Measurements from ENCODE around the gene RASGRP1. TPM values are rescaled to one million over a fixed set of nuclear protein-coding genes. Genes with fewer than 3 reads are reported as not detected.

The RASGRP1 gene
- polyA plus RNA-seq, 1 of the 3 experiments (the other 2 are of a cell fraction): 0.03 TPM

DNA sequence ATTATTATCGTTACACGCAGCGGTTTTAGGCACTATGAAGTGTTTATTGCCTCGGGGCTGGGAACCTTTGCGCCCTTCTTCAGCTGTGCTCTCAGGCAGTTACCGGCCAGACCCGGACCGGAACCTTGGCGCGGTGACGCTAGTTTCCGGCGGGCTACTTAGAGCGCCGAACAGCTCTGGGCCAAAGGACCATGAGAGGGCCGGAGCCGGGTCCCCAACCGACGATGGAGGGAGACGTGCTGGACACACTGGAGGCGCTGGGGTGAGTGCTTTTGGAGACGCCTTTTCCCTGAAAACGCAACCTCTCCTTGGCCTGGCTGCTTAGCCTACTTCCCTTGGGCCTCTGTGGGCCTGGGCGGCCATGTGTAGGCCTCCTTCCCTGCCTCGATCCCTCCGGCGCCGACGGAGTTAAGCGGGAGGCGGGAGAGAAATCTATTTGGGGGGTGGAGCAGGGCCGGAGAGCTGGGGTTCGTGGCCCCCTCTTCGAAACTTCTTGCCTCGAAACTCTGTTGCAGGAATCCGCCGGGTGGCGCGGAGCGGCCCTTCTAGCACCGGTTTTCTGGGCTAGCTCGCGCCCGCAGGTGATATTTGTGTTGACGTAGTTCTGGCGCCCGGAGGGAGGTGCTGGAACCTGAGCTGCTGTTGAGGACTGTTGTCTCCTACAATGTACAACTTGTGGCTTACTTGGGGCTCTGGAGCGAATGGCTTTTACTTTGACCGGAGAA is 110.5 kb downstream of the RASGRP1 start, which contains the start of gene FAM98B (continued):
- TF ChIP-seq, protein P1, sequence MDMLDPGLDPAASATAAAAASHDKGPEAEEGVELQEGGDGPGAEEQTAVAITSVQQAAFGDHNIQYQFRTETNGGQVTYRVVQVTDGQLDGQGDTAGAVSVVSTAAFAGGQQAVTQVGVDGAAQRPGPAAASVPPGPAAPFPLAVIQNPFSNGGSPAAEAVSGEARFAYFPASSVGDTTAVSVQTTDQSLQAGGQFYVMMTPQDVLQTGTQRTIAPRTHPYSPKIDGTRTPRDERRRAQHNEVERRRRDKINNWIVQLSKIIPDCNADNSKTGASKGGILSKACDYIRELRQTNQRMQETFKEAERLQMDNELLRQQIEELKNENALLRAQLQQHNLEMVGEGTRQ (IDR thresholded peaks at IDR 0.05; ENCODE audit: borderline replicate concordance, low read depth, low read length): no peak
- TF ChIP-seq SIN3A (IDR thresholded peaks at IDR 0.05; ENCODE audit: borderline replicate concordance, low read depth, low read length) (peak; percentile 72; the same call in 1 of the 2 replicates), RAD21 (IDR thresholded peaks at IDR 0.05; ENCODE audit: low read length) (no peak), RXRA (IDR thresholded peaks at IDR 0.05; ENCODE audit: borderline replicate concordance, low read depth) (no peak; the same call in 1 of the 2 replicates), POLR2AphosphoS5 (IDR thresholded peaks at IDR 0.05; ENCODE audit: low read depth, low read length) (peak; percentile 88), TAF1 (IDR thresholded peaks at IDR 0.05; ENCODE audit: borderline replicate concordance, low read depth, low read length) (peak; percentile 98), FOXM1 (IDR thresholded peaks at IDR 0.05; ENCODE audit: low read depth) (no peak), NRF1 (IDR thresholded peaks at IDR 0.05; ENCODE audit: low read depth, low read length) (no peak), SMC3 (IDR thresholded peaks at IDR 0.05; ENCODE audit: low read depth, low read length) (no peak), ELF1 (IDR thresholded peaks at IDR 0.05) (peak; percentile 52), TCF12 (IDR thresholded peaks at IDR 0.05) (peak; percentile 42), RFX5 (IDR thresholded peaks at IDR 0.05; ENCODE audit: low read length) (0 out of 2 replicates have a peak, but pooled peaks have one; percentile 55), EZH2phosphoT487 (IDR thresholded peaks at IDR 0.05; ENCODE audit: borderline replicate concordance, low read depth) (no peak), MEF2A (IDR thresholded peaks at IDR 0.05; ENCODE audit: borderline replicate concordance, low read depth) (peak; percentile 44; the same call in 1 of the 2 replicates), MXI1 (IDR thresholded peaks at IDR 0.05; ENCODE audit: low read depth, low read length) (peak; percentile 36), JUND (IDR thresholded peaks at IDR 0.05) (no peak), RCOR1 (IDR thresholded peaks at IDR 0.05; ENCODE audit: low read length) (peak; percentile 65; the same call in 1 of the 2 replicates)
- TF ChIP-seq, protein P2, sequence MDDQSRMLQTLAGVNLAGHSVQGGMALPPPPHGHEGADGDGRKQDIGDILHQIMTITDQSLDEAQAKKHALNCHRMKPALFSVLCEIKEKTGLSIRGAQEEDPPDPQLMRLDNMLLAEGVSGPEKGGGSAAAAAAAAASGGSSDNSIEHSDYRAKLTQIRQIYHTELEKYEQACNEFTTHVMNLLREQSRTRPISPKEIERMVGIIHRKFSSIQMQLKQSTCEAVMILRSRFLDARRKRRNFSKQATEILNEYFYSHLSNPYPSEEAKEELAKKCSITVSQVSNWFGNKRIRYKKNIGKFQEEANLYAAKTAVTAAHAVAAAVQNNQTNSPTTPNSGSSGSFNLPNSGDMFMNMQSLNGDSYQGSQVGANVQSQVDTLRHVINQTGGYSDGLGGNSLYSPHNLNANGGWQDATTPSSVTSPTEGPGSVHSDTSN (IDR thresholded peaks at IDR 0.05): no peak
- TF ChIP-seq, protein P3, sequence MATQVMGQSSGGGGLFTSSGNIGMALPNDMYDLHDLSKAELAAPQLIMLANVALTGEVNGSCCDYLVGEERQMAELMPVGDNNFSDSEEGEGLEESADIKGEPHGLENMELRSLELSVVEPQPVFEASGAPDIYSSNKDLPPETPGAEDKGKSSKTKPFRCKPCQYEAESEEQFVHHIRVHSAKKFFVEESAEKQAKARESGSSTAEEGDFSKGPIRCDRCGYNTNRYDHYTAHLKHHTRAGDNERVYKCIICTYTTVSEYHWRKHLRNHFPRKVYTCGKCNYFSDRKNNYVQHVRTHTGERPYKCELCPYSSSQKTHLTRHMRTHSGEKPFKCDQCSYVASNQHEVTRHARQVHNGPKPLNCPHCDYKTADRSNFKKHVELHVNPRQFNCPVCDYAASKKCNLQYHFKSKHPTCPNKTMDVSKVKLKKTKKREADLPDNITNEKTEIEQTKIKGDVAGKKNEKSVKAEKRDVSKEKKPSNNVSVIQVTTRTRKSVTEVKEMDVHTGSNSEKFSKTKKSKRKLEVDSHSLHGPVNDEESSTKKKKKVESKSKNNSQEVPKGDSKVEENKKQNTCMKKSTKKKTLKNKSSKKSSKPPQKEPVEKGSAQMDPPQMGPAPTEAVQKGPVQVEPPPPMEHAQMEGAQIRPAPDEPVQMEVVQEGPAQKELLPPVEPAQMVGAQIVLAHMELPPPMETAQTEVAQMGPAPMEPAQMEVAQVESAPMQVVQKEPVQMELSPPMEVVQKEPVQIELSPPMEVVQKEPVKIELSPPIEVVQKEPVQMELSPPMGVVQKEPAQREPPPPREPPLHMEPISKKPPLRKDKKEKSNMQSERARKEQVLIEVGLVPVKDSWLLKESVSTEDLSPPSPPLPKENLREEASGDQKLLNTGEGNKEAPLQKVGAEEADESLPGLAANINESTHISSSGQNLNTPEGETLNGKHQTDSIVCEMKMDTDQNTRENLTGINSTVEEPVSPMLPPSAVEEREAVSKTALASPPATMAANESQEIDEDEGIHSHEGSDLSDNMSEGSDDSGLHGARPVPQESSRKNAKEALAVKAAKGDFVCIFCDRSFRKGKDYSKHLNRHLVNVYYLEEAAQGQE (IDR thresholded peaks at IDR 0.05; ENCODE audit: low read depth, low read length): peak; percentile 70; the same call in 1 of the 2 replicates
- TF ChIP-seq, protein P4, sequence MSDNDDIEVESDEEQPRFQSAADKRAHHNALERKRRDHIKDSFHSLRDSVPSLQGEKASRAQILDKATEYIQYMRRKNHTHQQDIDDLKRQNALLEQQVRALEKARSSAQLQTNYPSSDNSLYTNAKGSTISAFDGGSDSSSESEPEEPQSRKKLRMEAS (IDR thresholded peaks at IDR 0.05; ENCODE audit: low read depth): peak; percentile 80
- TF ChIP-seq, protein P5, sequence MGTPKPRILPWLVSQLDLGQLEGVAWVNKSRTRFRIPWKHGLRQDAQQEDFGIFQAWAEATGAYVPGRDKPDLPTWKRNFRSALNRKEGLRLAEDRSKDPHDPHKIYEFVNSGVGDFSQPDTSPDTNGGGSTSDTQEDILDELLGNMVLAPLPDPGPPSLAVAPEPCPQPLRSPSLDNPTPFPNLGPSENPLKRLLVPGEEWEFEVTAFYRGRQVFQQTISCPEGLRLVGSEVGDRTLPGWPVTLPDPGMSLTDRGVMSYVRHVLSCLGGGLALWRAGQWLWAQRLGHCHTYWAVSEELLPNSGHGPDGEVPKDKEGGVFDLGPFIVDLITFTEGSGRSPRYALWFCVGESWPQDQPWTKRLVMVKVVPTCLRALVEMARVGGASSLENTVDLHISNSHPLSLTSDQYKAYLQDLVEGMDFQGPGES (IDR thresholded peaks at IDR 0.05; ENCODE audit: low read depth, low read length): no peak; the same call in 1 of the 2 replicates
- TF ChIP-seq, protein P6, sequence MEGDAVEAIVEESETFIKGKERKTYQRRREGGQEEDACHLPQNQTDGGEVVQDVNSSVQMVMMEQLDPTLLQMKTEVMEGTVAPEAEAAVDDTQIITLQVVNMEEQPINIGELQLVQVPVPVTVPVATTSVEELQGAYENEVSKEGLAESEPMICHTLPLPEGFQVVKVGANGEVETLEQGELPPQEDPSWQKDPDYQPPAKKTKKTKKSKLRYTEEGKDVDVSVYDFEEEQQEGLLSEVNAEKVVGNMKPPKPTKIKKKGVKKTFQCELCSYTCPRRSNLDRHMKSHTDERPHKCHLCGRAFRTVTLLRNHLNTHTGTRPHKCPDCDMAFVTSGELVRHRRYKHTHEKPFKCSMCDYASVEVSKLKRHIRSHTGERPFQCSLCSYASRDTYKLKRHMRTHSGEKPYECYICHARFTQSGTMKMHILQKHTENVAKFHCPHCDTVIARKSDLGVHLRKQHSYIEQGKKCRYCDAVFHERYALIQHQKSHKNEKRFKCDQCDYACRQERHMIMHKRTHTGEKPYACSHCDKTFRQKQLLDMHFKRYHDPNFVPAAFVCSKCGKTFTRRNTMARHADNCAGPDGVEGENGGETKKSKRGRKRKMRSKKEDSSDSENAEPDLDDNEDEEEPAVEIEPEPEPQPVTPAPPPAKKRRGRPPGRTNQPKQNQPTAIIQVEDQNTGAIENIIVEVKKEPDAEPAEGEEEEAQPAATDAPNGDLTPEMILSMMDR (IDR thresholded peaks at IDR 0.05): no peak; the same call in 1 of the 2 replicates

All from SK-N-SH (cell line).